CD4-positive, alpha-beta T cell treated with Interleukin-21 for 1 hour (primary cell): ENCODE data around the gene TRAPPC3.
"Not testable (repeated sequence)": the region's sequence is repeated elsewhere in the genome, so short reads cannot be mapped to it uniquely, and the experiment has no call there.

Source experiments
- DNase-seq: peaks from one replicate; pipeline ENCODE4 v3.0.0-alpha.2; 2020

Gene TRAPPC3

DNA sequence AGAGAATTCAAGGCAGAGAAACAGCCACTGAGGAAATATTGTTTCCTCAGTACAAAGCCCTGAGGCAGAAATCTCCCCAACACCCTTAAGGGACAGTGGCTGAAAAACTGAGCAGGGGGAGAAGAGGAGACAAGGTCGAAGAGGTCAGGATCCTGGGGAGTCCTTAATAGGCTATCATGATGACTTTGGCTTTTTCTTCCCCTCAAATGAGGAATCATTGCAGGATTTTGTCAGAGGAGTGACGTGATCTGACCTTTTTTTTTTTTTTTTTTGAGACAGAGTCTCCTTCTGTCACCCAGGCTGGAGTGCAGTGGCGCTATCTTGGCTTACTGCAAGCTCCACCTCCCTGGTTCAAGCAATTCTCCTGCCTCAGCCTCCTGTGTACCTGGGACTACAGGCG, 16.9 kb upstream of the TRAPPC3 start:
- no peak for DNase-seq

GRCh38 chr1:36165145-36165544, 15.9 kb upstream of the TRAPPC3 start:
- DNase-seq, result no peak

DNA sequence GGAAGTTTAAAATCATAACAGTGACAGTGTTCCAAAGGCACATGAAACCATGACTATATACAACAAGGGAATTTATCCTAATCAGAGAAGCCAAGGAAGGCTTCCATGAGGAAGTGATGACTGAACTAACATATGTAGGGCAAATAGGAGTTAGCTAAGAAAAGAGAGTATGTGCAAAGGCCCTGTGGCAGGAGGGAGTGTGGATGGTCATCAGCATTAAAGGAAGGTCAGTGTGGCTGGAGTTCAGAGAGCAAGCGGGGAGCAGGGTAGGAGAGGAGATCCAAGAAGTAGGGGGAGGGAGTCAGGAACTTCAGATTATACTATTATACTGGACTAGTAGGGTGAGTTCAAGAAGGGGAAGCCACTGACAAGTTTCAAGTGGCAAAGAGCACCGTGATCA, 15.1 kb upstream of the TRAPPC3 start:
- no peak for DNase-seq

DNA sequence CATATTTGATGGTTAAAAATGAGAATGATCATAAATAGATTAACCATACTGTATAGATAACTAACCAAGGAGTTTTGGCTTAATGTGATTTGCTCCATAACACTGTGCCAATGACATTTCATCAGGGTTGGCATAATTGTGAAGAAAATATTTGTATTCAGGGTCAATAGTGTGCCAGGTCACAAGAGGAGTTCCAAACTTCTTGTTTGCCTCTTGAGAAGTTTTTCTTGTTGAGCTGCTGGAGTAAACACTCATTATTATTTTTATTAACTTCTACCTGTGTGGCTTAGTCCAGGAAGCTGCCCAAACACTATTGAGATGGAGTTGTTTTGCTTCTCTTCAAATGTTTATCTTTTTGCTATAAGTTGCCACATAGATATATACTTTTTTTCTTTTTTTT, 14.1 kb upstream of the TRAPPC3 start:
- DNase-seq, result no peak

DNA sequence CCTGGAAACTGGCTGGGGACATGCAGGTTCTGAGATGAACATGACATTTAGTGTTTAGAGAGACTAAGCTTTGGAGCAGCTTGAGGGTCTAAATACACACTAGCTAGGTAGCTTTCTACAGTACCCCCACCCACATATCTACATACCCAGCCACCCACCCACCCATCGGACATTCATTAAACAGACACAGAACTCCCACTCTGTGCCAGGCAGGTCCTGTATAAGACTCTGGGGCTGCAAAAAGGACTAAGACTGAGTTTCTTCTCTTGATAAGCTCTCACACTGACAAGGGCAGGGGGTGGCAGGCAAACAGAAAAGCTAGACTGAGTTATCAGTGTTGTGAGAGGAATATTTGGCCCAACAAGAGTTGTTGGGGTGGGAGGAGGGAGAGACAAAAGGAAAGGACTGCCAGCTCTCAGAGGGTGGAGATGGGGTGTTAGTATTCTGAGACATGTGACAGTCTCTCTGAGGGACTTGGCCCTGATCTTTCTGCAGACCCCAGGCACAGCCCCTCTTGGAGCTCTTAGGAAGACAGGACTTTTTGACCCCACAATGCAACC, 13.5 kb upstream of the TRAPPC3 start:
- no peak for DNase-seq

- DNase-seq, result peak; percentile 59
These were observed 12.6 kb upstream of the TRAPPC3 start for GRCh38 chr1:36161641-36162531.

GRCh38 chr1:36160949-36161485, 11.7 kb upstream of the TRAPPC3 start:
- peak; percentile 73 for DNase-seq

DNA sequence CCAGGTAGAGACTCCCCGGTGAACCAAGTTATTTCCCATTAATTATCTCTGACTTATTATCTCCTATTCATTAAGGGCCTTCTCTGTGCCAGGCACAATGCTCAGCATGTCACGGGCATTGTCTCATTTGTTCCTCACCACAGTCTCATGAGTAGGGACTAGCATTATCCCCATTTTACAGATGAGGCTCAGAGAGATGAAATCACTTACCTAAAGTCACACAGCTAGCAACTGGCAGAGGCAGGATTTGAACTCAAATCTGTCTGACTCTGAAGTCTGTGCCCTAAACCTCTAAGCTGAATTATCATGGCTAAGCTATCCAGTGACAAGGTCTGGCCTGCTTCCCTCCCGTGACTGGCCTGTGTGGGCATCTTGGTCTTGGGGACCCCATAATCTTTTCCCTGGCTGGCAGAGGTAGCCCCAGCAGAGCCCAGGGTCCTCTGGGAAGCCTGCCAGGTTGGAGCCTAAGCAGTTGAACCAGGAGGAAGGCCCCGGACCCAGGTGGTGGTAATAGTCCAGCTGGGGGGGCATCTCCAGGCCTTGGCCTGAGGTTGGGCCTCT, 11.2 kb upstream of the TRAPPC3 start:
- peak; percentile 11 for DNase-seq

DNA sequence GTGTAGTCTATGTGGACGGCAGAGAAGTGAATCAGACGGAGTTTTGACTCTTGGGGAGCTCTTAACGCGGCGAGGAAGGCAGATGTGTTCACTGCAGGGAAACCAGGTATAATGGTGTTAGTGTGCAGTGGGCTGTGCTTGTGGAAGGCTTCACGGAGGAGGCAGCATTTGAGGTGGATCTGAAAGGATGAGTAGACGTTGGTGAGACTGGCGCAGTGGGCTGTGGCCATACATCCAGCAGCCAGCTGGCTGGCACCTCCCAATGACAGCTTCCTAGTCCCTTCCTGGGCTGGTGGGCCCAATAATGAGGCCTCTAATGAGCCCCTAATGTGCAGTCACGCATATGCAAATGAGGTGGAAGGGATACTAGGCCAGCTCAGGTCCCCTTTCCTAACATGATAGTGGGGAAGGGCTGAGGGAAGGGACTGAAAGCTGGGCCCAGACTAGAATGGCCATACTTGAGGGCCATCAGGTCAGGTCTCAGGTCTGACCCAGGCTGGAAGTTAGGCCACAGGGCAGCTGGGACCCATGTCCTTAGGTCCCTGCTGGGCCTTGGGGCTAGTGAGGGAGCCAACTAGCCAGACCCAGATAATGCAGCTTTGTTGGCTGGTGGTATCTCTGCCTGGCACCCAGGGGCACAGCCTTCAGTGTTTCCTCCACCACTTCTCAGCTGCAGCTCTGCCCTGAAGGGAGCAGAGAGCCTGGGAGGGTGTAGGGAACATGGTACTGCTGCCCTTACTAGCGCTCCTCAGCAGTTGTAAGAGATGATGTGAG, 10.5 kb upstream of the TRAPPC3 start:
- DNase-seq, result no peak

GRCh38 chr1:36158827-36159252, 9.6 kb upstream of the TRAPPC3 start:
- not testable (repeated sequence) for DNase-seq

- no peak for DNase-seq
These were observed 8.9 kb upstream of the TRAPPC3 start for GRCh38 chr1:36157973-36158826.

DNA sequence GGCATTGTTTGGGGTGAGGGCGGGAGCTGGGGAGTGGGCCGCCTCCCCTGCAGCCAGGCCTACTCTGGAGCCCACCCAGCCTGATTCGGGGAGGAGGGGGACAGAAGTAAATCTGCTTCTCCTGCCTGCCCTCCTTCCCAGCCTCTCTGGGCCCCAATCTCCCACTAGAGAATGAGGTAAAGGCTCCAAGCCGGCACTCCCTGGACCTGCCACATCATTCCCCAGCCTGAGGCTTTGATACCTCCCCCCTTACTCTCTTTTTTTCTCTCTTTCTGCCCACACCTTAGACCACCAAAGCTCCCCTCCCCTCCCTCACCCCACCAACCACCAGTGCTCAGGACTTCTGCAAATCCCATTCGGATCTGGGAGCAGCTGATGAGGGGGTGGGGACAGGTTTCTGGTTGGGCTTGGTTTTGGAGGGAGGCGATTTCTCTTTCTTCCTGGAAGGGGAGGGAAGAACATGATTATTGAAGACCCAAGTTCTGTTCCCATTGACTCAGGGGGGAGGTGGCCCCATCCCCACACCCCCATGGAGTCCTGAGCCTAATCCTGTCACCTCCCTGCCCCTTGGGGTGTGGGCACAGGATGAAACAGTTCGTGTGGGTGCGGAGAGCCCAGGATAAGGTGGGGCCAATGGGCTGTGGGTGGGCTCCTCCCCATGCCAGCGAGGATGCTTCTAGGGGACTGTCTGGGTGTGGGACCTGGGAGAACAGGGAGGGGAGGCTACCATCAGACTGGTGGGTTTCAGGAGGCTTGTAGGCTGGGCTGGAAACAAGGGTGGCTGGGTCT, 8.0 kb upstream of the TRAPPC3 start:
- DNase-seq, result no peak

DNA sequence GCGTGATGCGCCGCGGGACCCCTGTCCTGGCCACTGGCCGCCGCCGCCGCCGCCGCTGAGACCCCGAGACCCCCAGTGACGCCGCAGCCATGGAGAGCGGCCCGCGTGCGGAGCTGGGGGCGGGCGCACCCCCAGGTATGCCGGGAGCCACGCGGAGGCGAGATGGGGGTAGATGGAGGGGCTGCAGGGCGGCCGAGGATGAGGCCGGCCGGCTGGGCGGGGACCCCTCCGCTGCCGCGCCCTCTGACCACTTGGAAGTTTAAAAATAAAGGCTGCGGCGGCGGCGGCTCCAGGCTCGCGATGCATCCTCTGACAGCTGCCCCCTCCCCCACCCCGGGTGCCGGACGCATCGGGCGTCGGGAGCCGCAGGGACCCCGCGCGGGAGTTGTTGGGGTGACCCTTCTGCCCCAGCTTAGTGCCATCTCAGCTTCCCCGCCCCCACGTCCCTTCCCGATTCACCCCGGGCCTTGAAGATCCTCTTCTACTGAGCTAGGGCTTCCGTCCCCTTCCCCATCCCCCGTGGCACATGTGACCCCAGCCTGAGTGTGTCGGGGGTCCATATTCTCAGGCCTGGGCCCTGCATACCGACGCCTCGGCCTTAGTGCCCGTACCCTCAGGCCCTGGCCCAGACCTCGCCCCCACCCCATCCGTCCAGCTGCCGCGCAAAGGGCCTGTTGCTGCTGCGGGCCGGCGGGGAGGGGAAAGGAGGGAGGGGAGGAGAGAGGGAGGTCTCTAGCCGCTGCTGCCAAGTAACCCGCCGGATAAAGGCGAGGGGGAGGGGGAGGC, 7.2 kb upstream of the TRAPPC3 start:
- DNase-seq, result peak; percentile 60

- peak; percentile 86 for DNase-seq
These were observed 6.4 kb upstream of the TRAPPC3 start, which contains the start of gene MAP7D1 for GRCh38 chr1:36155408-36156328. MAP7D1 (plus strand) TSS chr1:36156160; CDS start chr1:36156418, 258 bp downstream.

GRCh38 chr1:36154765-36155407, 5.6 kb upstream of the TRAPPC3 start:
- no peak for DNase-seq

GRCh38 chr1:36154335-36154734, 5.0 kb upstream of the TRAPPC3 start:
- DNase-seq, result no peak

GRCh38 chr1:36153476-36153875, 4.2 kb upstream of the TRAPPC3 start:
- no peak for DNase-seq

- peak; percentile 74 for DNase-seq
These were observed 2.5 kb upstream of the TRAPPC3 start for GRCh38 chr1:36151845-36152203.
